Neural cell (in vitro differentiated cells): ENCODE measurements around the gene SEPTIN5.

ENCODE experiments used
- EZH2 ChIP-seq: fragments of 200-600, 300-800 bp; shearing (Covaris generic), sonication (generic); IDR thresholded peaks from 2 replicates; pipeline ENCODE4 v1.6.1; 2014; ENCODE audit warnings: antibody characterized with exemption, low read length, borderline replicate concordance, mild to moderate bottlenecking; ENCODE audit not compliant: insufficient read depth, poor library complexity, severe bottlenecking
- MXI1 ChIP-seq: fragments of 450-650 bp; conservative IDR thresholded peaks from 2 replicates; pipeline ENCODE4 v1.6.1; 2014; ENCODE audit warnings: antibody characterized with exemption, mild to moderate bottlenecking; ENCODE audit not compliant: poor library complexity, severe bottlenecking
- TF ChIP-seq, protein P1 (sequence below): IDR thresholded peaks from 2 replicates; pipeline ENCODE4 v1.6.1; 2012; ENCODE audit warnings: borderline replicate concordance
- TF ChIP-seq, protein P2 (sequence below): fragments of 450-650 bp; IDR thresholded peaks from 2 replicates; pipeline ENCODE4 v1.5.1; 2014; ENCODE audit warnings: antibody characterized with exemption, mild to moderate bottlenecking, moderate library complexity; ENCODE audit not compliant: poor library complexity, severe bottlenecking

DNA sequence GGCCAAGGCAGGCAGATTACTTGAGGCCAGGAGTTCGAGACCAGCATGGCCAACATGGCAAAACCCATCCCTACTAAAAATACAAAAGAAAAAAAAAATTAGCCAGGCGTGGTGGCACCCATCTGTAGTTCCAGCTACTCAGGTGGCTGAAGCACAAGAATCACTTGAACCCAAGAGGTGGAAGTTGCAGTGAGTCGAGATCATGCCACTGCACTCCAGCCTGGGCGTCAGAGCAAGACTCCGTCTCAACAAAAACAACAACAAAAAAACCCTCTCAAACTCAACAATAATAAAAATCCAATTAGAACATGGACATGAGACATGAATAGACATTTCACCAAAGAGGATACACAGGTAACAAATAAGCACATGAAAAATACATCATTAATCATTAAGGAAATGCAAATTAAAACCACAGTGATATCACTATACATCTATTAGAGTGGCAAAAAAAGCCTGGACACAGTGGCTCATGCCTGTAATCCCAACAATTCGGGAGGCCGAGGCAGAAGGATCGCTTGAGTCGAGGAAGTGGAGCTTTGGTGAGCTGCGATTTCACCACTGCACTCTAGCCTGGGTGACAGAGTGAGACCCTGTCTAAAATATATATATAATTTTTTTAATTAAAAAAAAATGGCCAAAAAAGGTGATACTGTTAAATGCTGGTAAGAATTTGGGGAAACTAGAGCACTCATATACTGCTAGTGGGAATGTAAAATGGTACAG lies 12.7 kb upstream of the SEPTIN5 start:
- TF ChIP-seq MXI1 (no peak), EZH2 (no peak)
- TF ChIP-seq, protein P1, sequence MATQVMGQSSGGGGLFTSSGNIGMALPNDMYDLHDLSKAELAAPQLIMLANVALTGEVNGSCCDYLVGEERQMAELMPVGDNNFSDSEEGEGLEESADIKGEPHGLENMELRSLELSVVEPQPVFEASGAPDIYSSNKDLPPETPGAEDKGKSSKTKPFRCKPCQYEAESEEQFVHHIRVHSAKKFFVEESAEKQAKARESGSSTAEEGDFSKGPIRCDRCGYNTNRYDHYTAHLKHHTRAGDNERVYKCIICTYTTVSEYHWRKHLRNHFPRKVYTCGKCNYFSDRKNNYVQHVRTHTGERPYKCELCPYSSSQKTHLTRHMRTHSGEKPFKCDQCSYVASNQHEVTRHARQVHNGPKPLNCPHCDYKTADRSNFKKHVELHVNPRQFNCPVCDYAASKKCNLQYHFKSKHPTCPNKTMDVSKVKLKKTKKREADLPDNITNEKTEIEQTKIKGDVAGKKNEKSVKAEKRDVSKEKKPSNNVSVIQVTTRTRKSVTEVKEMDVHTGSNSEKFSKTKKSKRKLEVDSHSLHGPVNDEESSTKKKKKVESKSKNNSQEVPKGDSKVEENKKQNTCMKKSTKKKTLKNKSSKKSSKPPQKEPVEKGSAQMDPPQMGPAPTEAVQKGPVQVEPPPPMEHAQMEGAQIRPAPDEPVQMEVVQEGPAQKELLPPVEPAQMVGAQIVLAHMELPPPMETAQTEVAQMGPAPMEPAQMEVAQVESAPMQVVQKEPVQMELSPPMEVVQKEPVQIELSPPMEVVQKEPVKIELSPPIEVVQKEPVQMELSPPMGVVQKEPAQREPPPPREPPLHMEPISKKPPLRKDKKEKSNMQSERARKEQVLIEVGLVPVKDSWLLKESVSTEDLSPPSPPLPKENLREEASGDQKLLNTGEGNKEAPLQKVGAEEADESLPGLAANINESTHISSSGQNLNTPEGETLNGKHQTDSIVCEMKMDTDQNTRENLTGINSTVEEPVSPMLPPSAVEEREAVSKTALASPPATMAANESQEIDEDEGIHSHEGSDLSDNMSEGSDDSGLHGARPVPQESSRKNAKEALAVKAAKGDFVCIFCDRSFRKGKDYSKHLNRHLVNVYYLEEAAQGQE = no peak
- TF ChIP-seq, protein P2, sequence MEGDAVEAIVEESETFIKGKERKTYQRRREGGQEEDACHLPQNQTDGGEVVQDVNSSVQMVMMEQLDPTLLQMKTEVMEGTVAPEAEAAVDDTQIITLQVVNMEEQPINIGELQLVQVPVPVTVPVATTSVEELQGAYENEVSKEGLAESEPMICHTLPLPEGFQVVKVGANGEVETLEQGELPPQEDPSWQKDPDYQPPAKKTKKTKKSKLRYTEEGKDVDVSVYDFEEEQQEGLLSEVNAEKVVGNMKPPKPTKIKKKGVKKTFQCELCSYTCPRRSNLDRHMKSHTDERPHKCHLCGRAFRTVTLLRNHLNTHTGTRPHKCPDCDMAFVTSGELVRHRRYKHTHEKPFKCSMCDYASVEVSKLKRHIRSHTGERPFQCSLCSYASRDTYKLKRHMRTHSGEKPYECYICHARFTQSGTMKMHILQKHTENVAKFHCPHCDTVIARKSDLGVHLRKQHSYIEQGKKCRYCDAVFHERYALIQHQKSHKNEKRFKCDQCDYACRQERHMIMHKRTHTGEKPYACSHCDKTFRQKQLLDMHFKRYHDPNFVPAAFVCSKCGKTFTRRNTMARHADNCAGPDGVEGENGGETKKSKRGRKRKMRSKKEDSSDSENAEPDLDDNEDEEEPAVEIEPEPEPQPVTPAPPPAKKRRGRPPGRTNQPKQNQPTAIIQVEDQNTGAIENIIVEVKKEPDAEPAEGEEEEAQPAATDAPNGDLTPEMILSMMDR = no peak
